ENCODE measurements around the gene SLC10A2. TPM values are rescaled to one million over a fixed set of nuclear protein-coding genes. Genes with fewer than 3 reads are reported as not detected.
"Not testable (repeated sequence)": the region's sequence is repeated elsewhere in the genome, so short reads cannot be mapped to it uniquely, and the experiment has no call there.

SLC10A2 gene, protein sequence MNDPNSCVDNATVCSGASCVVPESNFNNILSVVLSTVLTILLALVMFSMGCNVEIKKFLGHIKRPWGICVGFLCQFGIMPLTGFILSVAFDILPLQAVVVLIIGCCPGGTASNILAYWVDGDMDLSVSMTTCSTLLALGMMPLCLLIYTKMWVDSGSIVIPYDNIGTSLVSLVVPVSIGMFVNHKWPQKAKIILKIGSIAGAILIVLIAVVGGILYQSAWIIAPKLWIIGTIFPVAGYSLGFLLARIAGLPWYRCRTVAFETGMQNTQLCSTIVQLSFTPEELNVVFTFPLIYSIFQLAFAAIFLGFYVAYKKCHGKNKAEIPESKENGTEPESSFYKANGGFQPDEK
- total RNA-seq (2014; rRNA removed; shearing (Covaris generic)), result not detected in 2 replicates

- Histone ChIP-seq H3K36me3 (replicated peaks; ENCODE audit: control insufficient read depth, insufficient read depth, low read length) (no peaks in the 10 kb centered on the region), H3K27me3 (ENCODE audit: control insufficient read depth, insufficient read depth, low read length) (no peaks in the 10 kb centered on the region), H3K4me3 (ENCODE audit: insufficient read depth, low read depth, low read length) (no peak within 1 kb of the TSS)
- DNase-seq, result no peak
Measured at GRCh38 chr13:103066079-103066780, at the start of gene SLC10A2. Gene SLC10A2, minus strand, starts transcription at chr13:103066417. Its CDS starts 168 bp downstream, at chr13:103066249.

DNA sequence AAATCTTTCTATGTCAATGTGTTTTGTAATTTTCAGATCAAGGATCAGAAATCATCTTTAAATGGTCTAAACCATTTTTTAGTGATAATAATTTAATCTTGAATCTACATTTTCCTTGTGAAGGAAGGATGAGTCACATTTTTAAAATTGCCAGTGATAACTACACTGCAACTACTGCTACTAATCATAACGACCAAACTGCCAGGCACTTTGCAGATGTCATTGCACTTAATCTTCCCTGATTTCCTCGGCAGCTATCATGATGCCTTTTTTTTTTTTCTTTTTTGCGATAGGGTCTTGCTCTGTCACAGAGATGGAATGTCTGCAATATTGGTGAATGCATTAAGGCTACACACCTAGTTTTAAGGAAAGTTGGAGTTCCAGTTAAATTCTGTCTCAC, 41.4 kb upstream of the SLC10A2 start:
- Histone ChIP-seq H3K4me3 (ENCODE audit: insufficient read depth, low read depth, low read length) (no peak overlapping the region), H3K27me3 (ENCODE audit: control insufficient read depth, insufficient read depth, low read length) (no peaks in the 10 kb centered on the region), H3K36me3 (replicated peaks; ENCODE audit: control insufficient read depth, insufficient read depth, low read length) (no peaks in the 10 kb centered on the region)
- DNase-seq, result no peak

DNA sequence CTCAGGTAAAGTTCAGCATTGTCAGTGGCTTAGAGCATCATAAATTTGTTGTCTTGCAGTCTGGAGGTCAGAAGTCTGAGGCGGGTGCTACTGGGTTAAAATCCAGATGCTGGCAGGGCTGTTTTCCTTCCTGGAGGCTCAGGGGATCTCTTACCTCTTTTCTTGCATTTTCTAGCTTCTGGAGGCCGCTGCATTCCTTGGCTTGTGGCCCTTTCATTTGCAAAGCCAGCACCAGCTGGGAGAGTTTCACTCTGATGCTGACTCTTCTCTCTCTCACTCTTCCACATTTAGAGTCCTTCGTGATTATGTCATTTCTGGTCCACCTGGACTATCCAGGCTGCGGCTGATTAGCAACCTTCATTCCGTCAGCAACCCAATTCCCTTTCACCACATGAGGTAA, 38.1 kb upstream of the SLC10A2 start:
- DNase-seq, result peak; percentile 25
- no peaks in the 10 kb centered on the region for H3K36me3 ChIP-seq (replicated peaks; ENCODE audit: control insufficient read depth, insufficient read depth, low read length)
- no peaks in the 10 kb centered on the region for H3K27me3 ChIP-seq (ENCODE audit: control insufficient read depth, insufficient read depth, low read length)
- no peak overlapping the region for H3K4me3 ChIP-seq (ENCODE audit: insufficient read depth, low read depth, low read length)

DNA sequence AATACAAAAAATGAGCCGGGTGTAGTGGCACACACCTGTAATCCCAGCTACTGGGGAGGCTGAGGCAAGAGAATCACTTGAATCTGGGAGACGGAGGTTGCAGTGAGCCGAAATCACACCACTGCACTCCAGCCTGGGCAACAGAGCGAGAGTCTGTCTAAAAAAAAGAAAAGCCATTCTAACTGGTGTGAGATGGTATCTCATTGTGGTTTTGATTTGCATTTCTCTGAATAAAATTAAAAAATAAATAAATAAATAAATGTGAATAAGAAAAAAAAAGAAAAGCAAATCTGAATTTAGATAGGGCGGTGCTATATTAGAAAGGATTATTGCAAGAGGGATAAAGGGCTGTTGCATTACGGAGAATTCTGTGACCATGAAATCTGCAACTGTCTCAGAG, 37.2 kb upstream of the SLC10A2 start:
- H3K4me3 ChIP-seq (ENCODE audit: insufficient read depth, low read depth, low read length); H3K36me3 ChIP-seq (replicated peaks; ENCODE audit: control insufficient read depth, insufficient read depth, low read length); DNase-seq; H3K27me3 ChIP-seq (ENCODE audit: control insufficient read depth, insufficient read depth, low read length): not testable (repeated sequence)

GRCh38 chr13:103102482-103102881, 36.3 kb upstream of the SLC10A2 start:
- H3K36me3 ChIP-seq (replicated peaks; ENCODE audit: control insufficient read depth, insufficient read depth, low read length), result no peaks in the 10 kb centered on the region
- DNase-seq, result peak; percentile 24
- no peak overlapping the region for H3K4me3 ChIP-seq (ENCODE audit: insufficient read depth, low read depth, low read length)
- H3K27me3 ChIP-seq (ENCODE audit: control insufficient read depth, insufficient read depth, low read length), result no peaks in the 10 kb centered on the region

- no peak for DNase-seq
- Histone ChIP-seq H3K4me3 (ENCODE audit: insufficient read depth, low read depth, low read length) (no peak overlapping the region), H3K27me3 (ENCODE audit: control insufficient read depth, insufficient read depth, low read length) (no peaks in the 10 kb centered on the region), H3K36me3 (replicated peaks; ENCODE audit: control insufficient read depth, insufficient read depth, low read length) (no peaks in the 10 kb centered on the region)
Measured at GRCh38 chr13:103101901-103102300, 35.7 kb upstream of the SLC10A2 start.

- Histone ChIP-seq H3K4me3 (ENCODE audit: insufficient read depth, low read depth, low read length) (no peak overlapping the region), H3K27me3 (ENCODE audit: control insufficient read depth, insufficient read depth, low read length) (no peaks in the 10 kb centered on the region)
- no peak for DNase-seq
Measured at GRCh38 chr13:103101500-103101899, 35.3 kb upstream of the SLC10A2 start.

GRCh38 chr13:103100830-103101229, 34.6 kb upstream of the SLC10A2 start:
- H3K36me3 ChIP-seq (replicated peaks; ENCODE audit: control insufficient read depth, insufficient read depth, low read length), result no peaks in the 10 kb centered on the region
- no peak overlapping the region for H3K4me3 ChIP-seq (ENCODE audit: insufficient read depth, low read depth, low read length)
- no peak for DNase-seq
- no peaks in the 10 kb centered on the region for H3K27me3 ChIP-seq (ENCODE audit: control insufficient read depth, insufficient read depth, low read length)

More at GRCh38 chr13:103101500-103101899, 35.3 kb upstream of the SLC10A2 start:
- H3K36me3 ChIP-seq (replicated peaks; ENCODE audit: control insufficient read depth, insufficient read depth, low read length), result no peaks in the 10 kb centered on the region

DNA sequence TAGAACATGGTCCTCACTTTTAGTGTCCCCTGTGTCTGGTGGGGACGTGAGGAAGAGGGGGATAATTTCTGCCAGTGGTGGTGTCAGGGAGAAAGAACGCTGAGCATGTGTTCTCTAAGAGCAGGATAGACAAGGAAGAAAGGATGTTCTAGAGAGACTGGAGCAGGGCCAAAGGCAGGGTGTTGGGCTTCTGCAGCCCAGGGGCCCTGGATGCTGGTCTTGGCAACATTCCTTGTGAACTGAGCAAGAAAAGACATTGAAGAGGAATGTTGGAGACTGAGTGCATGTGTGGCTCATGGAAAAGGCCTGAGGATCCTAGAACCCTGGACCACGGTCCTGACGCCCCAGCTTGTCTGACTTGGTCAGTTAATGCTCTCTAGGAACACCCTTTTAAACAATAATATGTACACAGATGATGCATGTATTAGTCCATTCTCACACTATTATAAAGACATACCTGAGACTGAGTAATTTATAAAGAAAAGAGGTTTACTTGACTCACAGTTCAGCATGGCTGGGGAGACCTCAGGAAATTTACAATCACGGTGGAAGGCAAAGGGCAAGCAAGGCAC, 33.6 kb upstream of the SLC10A2 start:
- Histone ChIP-seq H3K27me3 (ENCODE audit: control insufficient read depth, insufficient read depth, low read length) (no peaks in the 10 kb centered on the region), H3K4me3 (ENCODE audit: insufficient read depth, low read depth, low read length) (no peak overlapping the region), H3K36me3 (replicated peaks; ENCODE audit: control insufficient read depth, insufficient read depth, low read length) (no peaks in the 10 kb centered on the region)
- DNase-seq, result no peak

DNA sequence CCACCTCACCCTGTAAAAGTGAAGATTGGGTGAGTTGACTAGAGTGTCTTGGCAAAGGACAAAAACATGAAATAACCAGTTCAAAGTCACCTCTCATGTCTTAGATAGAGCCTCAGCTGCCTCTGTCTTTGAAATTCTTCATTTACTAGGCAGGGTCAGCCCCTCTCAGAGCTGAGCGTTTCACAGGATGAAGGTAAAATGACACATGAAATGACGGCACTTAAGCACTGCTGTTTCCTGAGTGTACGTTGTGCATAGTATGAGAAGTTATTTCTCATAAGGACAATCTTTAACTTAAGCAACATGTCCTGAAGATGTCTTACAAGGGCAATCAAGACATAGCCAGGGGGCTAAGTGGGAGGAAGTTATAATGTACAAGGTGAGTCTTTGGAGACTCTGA, 32.3 kb upstream of the SLC10A2 start:
- Histone ChIP-seq H3K4me3 (ENCODE audit: insufficient read depth, low read depth, low read length) (no peak overlapping the region), H3K27me3 (ENCODE audit: control insufficient read depth, insufficient read depth, low read length) (no peaks in the 10 kb centered on the region), H3K36me3 (replicated peaks; ENCODE audit: control insufficient read depth, insufficient read depth, low read length) (no peaks in the 10 kb centered on the region)
- DNase-seq, result no peak

- no peak for DNase-seq
Measured at GRCh38 chr13:103097366-103097928, 31.2 kb upstream of the SLC10A2 start.

DNA sequence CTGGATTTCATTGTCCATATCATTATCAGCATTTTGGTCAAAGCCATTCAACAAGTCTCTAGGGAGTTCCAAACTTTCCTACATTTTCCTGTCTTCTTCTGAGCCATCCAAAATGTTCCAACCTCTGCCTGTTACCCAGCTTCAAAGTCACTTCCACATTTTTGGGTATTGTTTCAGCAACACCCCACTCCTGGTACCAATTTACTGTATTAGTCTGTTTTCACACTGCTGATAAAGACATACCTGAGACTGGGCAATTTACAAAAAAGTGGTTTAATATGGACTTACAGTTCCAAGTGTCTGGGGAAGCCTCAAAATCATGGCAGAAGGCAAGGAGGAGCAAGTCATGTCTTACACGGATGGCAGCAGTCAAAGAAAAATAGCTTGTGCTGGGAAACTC, 27.4 kb upstream of the SLC10A2 start:
- DNase-seq; H3K4me3 ChIP-seq (ENCODE audit: insufficient read depth, low read depth, low read length); H3K36me3 ChIP-seq (replicated peaks; ENCODE audit: control insufficient read depth, insufficient read depth, low read length); H3K27me3 ChIP-seq (ENCODE audit: control insufficient read depth, insufficient read depth, low read length): not testable (repeated sequence)

More at GRCh38 chr13:103097366-103097928, 31.2 kb upstream of the SLC10A2 start:
- Histone ChIP-seq H3K27me3 (ENCODE audit: control insufficient read depth, insufficient read depth, low read length) (no peaks in the 10 kb centered on the region), H3K36me3 (replicated peaks; ENCODE audit: control insufficient read depth, insufficient read depth, low read length) (no peaks in the 10 kb centered on the region), H3K4me3 (ENCODE audit: insufficient read depth, low read depth, low read length) (no peak overlapping the region)

DNA sequence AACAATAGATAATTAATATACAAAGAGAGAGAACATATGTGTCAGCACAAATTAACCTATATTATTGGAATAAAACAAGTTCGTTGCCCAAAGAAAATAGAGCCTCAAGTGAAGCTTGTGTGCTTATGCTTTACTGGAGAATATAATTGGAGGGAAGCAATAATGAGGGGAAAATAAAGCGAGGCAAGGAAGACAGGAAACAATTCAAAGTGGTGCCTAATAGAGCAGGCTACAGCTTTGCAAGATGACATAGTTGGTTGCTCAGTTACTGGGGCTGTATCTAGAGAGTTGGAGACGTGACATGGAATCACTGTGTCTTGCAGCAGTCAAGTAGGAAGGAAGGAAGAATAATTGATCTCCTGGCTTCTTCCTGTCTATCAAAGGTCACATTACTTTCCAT, 21.1 kb upstream of the SLC10A2 start:
- Histone ChIP-seq H3K4me3 (ENCODE audit: insufficient read depth, low read depth, low read length) (no peak overlapping the region), H3K36me3 (replicated peaks; ENCODE audit: control insufficient read depth, insufficient read depth, low read length) (no peaks in the 10 kb centered on the region), H3K27me3 (ENCODE audit: control insufficient read depth, insufficient read depth, low read length) (no peaks in the 10 kb centered on the region)
- no peak for DNase-seq

DNA sequence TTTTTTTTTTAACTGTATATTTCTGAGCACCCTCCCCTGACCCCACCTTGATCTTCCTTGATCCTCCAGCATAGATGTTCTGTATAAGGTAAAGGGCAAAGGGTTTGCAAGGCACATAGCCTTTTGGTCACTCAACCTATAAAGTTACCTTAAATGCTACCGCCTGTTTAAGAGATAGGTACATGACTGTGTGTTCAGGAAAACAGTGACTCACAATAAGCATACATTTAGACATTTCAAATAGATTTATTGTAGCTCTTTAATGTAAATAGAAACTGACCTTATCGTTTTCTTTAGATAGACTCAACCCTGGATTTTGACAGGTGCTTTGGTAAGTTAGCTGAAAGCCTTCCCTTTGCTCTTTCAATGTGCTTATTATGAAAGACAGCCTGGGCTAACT, 15.2 kb upstream of the SLC10A2 start:
- no peak for DNase-seq
- no peaks in the 10 kb centered on the region for H3K27me3 ChIP-seq (ENCODE audit: control insufficient read depth, insufficient read depth, low read length)
- no peaks in the 10 kb centered on the region for H3K36me3 ChIP-seq (replicated peaks; ENCODE audit: control insufficient read depth, insufficient read depth, low read length)
- no peak overlapping the region for H3K4me3 ChIP-seq (ENCODE audit: insufficient read depth, low read depth, low read length)

- no peak for DNase-seq
- no peaks in the 10 kb centered on the region for H3K36me3 ChIP-seq (replicated peaks; ENCODE audit: control insufficient read depth, insufficient read depth, low read length)
- no peak overlapping the region for H3K4me3 ChIP-seq (ENCODE audit: insufficient read depth, low read depth, low read length)
- H3K27me3 ChIP-seq (ENCODE audit: control insufficient read depth, insufficient read depth, low read length), result no peaks in the 10 kb centered on the region
Measured at GRCh38 chr13:103078158-103078557, 11.9 kb upstream of the SLC10A2 start.
